ENCODE results near the gene CNTNAP1. TPM values are rescaled to one million over a fixed set of nuclear protein-coding genes. Genes with fewer than 3 reads are reported as not detected.
"Not testable (repeated sequence)": the region's sequence is repeated elsewhere in the genome, so short reads cannot be mapped to it uniquely, and the experiment has no call there.

CNTNAP1 gene
- total and polyA plus RNA-seq, 9 of the 15 experiments (the other 6 are each of a cell fraction or from before 2014, with no cell fraction given): 0.10 to 1.8 (median 0.62) TPM

DNA sequence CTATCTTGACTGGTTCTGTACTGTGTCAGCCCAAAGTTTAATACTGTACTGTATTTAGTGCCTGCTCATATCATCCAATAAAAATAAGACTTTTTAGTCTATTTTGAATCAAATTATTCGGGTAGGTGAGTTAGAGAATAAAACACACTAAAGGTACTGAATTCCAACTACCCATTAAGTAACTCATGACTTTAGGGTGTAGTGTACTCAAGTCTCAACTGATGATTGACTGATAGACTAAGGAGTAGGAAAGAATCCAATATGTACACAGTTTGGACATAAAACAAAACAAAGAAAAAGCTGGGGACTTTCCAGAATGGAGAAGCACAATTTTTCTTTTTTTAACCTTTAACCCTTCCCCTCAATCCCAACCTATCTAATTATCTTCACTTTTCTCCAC lies 58.4 kb downstream of the CNTNAP1 start (continued):
- TF ChIP-seq, protein P1, sequence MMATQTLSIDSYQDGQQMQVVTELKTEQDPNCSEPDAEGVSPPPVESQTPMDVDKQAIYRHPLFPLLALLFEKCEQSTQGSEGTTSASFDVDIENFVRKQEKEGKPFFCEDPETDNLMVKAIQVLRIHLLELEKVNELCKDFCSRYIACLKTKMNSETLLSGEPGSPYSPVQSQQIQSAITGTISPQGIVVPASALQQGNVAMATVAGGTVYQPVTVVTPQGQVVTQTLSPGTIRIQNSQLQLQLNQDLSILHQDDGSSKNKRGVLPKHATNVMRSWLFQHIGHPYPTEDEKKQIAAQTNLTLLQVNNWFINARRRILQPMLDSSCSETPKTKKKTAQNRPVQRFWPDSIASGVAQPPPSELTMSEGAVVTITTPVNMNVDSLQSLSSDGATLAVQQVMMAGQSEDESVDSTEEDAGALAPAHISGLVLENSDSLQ (IDR thresholded peaks at IDR 0.05): 0 out of 2 replicates have a peak, but pooled peaks have one; percentile 5
- TF ChIP-seq RB1 (IDR thresholded peaks at IDR 0.05; ENCODE audit: low read depth) (no peak), RAD51 (IDR thresholded peaks at IDR 0.05; ENCODE audit: borderline replicate concordance, low read depth) (no peak), GTF2E2 (tag; IDR thresholded peaks at IDR 0.05) (no peak), PHB (CRISPR knock-in tag; IDR thresholded peaks at IDR 0.05) (no peak), ZBTB17 (CRISPR knock-in tag; IDR thresholded peaks at IDR 0.05) (no peak), MEIS2 (IDR thresholded peaks at IDR 0.05; ENCODE audit: partially characterized antibody) (peak; percentile 5)

DNA sequence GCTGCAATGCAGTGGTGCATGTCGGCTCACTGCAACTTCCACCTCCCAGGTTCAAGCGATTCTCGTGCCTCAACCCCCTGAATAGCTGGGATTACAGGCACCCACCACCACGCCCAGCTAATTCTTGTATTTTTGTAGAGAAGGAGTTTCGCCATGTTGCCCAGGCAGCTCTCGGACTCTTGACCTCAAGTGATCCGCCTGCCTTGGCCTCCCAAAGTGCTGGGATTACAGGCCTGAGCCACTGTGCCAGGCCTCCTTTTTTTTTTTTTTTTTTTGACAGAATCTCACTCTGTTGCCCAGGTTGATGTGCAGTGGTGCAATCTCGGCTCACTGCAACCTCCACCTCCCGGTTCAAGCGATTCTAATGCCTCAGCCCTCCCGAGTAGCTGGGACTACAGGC lies 60.6 kb downstream of the CNTNAP1 start:
- Histone ChIP-seq H3K9ac (ENCODE audit: insufficient read depth in 1 of 2, low read depth in 2 of 2, low read length in 2 of 2) (peak overlapping the region in 1 of 2 experiments; percentile 39; a peak in 1 of 4 replicates), H3K4me1 (replicated peaks in 1 of 2; ENCODE audit: control insufficient read depth in 2 of 2, insufficient read depth in 2 of 2, low read length in 2 of 2) (peaks cover 15 to 26% of the 10 kb centered on the region in 2 experiments; a peak in 4 of 5 replicates), H3K79me2 (ENCODE audit: control insufficient read depth, insufficient read depth, low read length) (peaks cover 35% of the 10 kb centered on the region; the same call in 2 of the 3 replicates)
- H3K4me3 ChIP-seq; H3K9me3 ChIP-seq (replicated peaks; ENCODE audit: control insufficient read depth, insufficient read depth, low read depth, low read length); ATAC-seq; H3K27ac ChIP-seq (ENCODE audit: extremely low read depth, low read depth, low read length); H3K9me1 ChIP-seq (ENCODE audit: control insufficient read depth, insufficient read depth, low read length); DNase-seq (ENCODE audit: extremely low read depth in 1 of 4, low spot score in 3 of 4); H2AFZ ChIP-seq (ENCODE audit: low read depth, low read length); in situ Hi-C loops (cut with MboI); intact Hi-C loops (cut with micrococcal nuclease); FAIRE-seq; H3K27me3 ChIP-seq (ENCODE audit: control insufficient read depth in 2 of 2, insufficient read depth in 2 of 2, low read length in 2 of 2); H3K36me3 ChIP-seq (ENCODE audit: control insufficient read depth, insufficient read depth, low read length); BruUV-seq (replicated peaks); H3K4me2 ChIP-seq (ENCODE audit: insufficient read depth, low read length); H4K20me1 ChIP-seq (replicated peaks; ENCODE audit: control insufficient read depth, insufficient read depth, low read length): not testable (repeated sequence)
- CTCF ChIA-PET (ENCODE audit: low intra/inter-chr PET ratio): interaction anchor here (1.1 kb wide), 1 partner anchor 20 kb away, joined by 3 read pairs; no protein-coding TSS in a partner anchor
- POLR2A ChIA-PET: interaction anchor here (0.6 to 1.1 kb wide), 3 partner anchors 23 to 135 kb away, joined by 3 to 5 read pairs (median 4); partner anchors contain the start of gene BECN1
- WGBS (ENCODE audit: insufficient coverage, low coverage, missing lambda C conversion rate): 69% methylated on average over 8 of the region's 11 CpGs

Measured in K562 (cell line).